WERI-Rb-1 (cell line): ENCODE data around the gene IQUB.
A peak's percentile ranks its signal among the peaks of the same experiment; 100 is the strongest.

Experiments used
- DNase-seq: peaks from one replicate; pipeline ENCODE4 v3.0.0-alpha.2; 2020
- H3K27ac ChIP-seq: fragments of 250-450 bp; sonication (Bioruptor Pico); 2 replicates; pipeline ENCODE4 v1.5.1; 2020; ENCODE audit warnings: mild to moderate bottlenecking, moderate library complexity
- H3K27me3 ChIP-seq: fragments of 250-450 bp; sonication (Bioruptor Pico); 2 replicates; pipeline ENCODE4 v1.5.1; 2021; ENCODE audit warnings: mild to moderate bottlenecking, low read depth, moderate library complexity; ENCODE audit not compliant: insufficient read depth, severe bottlenecking
- H3K36me3 ChIP-seq: fragments of 250-450 bp; sonication (Bioruptor Pico); 2 replicates; pipeline ENCODE4 v1.5.1; 2020; ENCODE audit warnings: mild to moderate bottlenecking, moderate library complexity
- H3K4me3 ChIP-seq: 2 replicates; pipeline ENCODE4 v1.5.1; 2011; ENCODE audit warnings: low read depth, mild to moderate bottlenecking, control low read depth, low read length
- H3K9me3 ChIP-seq: fragments of 250-450 bp; sonication (Bioruptor Pico); 2 replicates; pipeline ENCODE4 v1.5.1; 2021; ENCODE audit warnings: mild to moderate bottlenecking, moderate library complexity; ENCODE audit not compliant: severe bottlenecking
- CTCF ChIP-seq: IDR thresholded peaks from 2 replicates; pipeline ENCODE4 v1.5.1; 2011; ENCODE audit warnings: low read depth, mild to moderate bottlenecking, control low read depth, inconsistent platforms, low read length

Gene IQUB

GRCh38 chr7:123534383-123535260, at the start of gene IQUB:
IQUB (minus strand) TSS chr7:123534595; CDS start chr7:123512340, 22,255 bp downstream.
- DNase-seq, result peak; percentile 97
- no peak for TF ChIP-seq CTCF
- Histone ChIP-seq H3K36me3 (no peaks in the 10 kb centered on the region), H3K4me3 (peak within 1 kb of the TSS; percentile 87), H3K27ac (peak within 1 kb of the TSS; percentile 53), H3K27me3 (peaks cover 5% of the 10 kb centered on the region), H3K9me3 (no peaks in the 10 kb centered on the region)

- Histone ChIP-seq H3K27ac (no peak overlapping the region), H3K9me3 (no peaks in the 10 kb centered on the region), H3K36me3 (no peaks in the 10 kb centered on the region), H3K4me3 (no peak overlapping the region), H3K27me3 (no peaks in the 10 kb centered on the region)
- DNase-seq, result no peak
- no peak for TF ChIP-seq CTCF
These were observed 49.4 kb upstream of the IQUB start for GRCh38 chr7:123583821-123584220.

GRCh38 chr7:123581162-123581459, 46.7 kb upstream of the IQUB start:
- no peaks in the 10 kb centered on the region for H3K27me3 ChIP-seq
- H3K9me3 ChIP-seq, result no peaks in the 10 kb centered on the region
- H3K36me3 ChIP-seq, result no peaks in the 10 kb centered on the region
- no peak for TF ChIP-seq CTCF
- no peak overlapping the region for H3K27ac ChIP-seq
- H3K4me3 ChIP-seq, result no peak overlapping the region
- no peak for DNase-seq

- Histone ChIP-seq H3K27me3 (no peaks in the 10 kb centered on the region), H3K4me3 (no peak overlapping the region), H3K27ac (no peak overlapping the region), H3K9me3 (no peaks in the 10 kb centered on the region), H3K36me3 (no peaks in the 10 kb centered on the region)
- DNase-seq, result peak; percentile 24
- TF ChIP-seq CTCF, result peak; percentile 82
These were observed 46.2 kb upstream of the IQUB start for GRCh38 chr7:123580406-123581161.

GRCh38 chr7:123579416-123579815, 45.0 kb upstream of the IQUB start:
- no peak for DNase-seq
- H3K4me3 ChIP-seq, result no peak overlapping the region
- no peaks in the 10 kb centered on the region for H3K36me3 ChIP-seq
- no peaks in the 10 kb centered on the region for H3K9me3 ChIP-seq
- no peak overlapping the region for H3K27ac ChIP-seq
- H3K27me3 ChIP-seq, result no peaks in the 10 kb centered on the region
- no peak for TF ChIP-seq CTCF
